ENCODE results near the gene S100P.
"Not testable (repeated sequence)": the region's sequence is repeated elsewhere in the genome, so short reads cannot be mapped to it uniquely, and the experiment has no call there.

The S100P gene

GRCh38 chr4:6673191-6673659 lies 20.5 kb upstream of the S100P start:
- not testable (repeated sequence) for DNase-seq (ENCODE audit: low read depth)

GRCh38 chr4:6673660-6674499 lies 19.8 kb upstream of the S100P start:
- peak; percentile 88 for DNase-seq (ENCODE audit: low read depth)

- peak; percentile 50 for DNase-seq (ENCODE audit: low read depth)
Observed at GRCh38 chr4:6674500-6675149, 19.1 kb upstream of the S100P start.

- no peak for DNase-seq (ENCODE audit: low read depth)
Observed at GRCh38 chr4:6676722-6677558, 16.7 kb upstream of the S100P start.

- DNase-seq (ENCODE audit: low read depth), result no peak
Observed at GRCh38 chr4:6680372-6681034, 13.2 kb upstream of the S100P start.

- DNase-seq (ENCODE audit: low read depth), result no peak
Observed at GRCh38 chr4:6681191-6681590, 12.5 kb upstream of the S100P start.

- DNase-seq (ENCODE audit: low read depth), result no peak
Observed at GRCh38 chr4:6682862-6683590, 10.7 kb upstream of the S100P start.

GRCh38 chr4:6684656-6685055 lies 9.0 kb upstream of the S100P start:
- DNase-seq (ENCODE audit: low read depth), result no peak

GRCh38 chr4:6686104-6686787 lies 7.4 kb upstream of the S100P start:
- DNase-seq (ENCODE audit: low read depth), result no peak

- no peak for DNase-seq (ENCODE audit: low read depth)
Observed at GRCh38 chr4:6687947-6688878, 5.5 kb upstream of the S100P start.

- DNase-seq (ENCODE audit: low read depth), result peak; percentile 63
Observed at GRCh38 chr4:6688879-6689505, 4.7 kb upstream of the S100P start.

- DNase-seq (ENCODE audit: low read depth), result no peak
Observed at GRCh38 chr4:6689506-6689960, 4.1 kb upstream of the S100P start.

- DNase-seq (ENCODE audit: low read depth), result no peak
Observed at GRCh38 chr4:6692379-6692778, 1.3 kb upstream of the S100P start.

GRCh38 chr4:6692806-6693205 lies 872 bp upstream of the S100P start:
- no peak for DNase-seq (ENCODE audit: low read depth)

- DNase-seq (ENCODE audit: low read depth), result no peak
Observed at GRCh38 chr4:6694177-6694901, 661 bp downstream of the S100P start.

- no peak for DNase-seq (ENCODE audit: low read depth)
Observed at GRCh38 chr4:6695660-6696610, 2.3 kb downstream of the S100P start.

- no peak for DNase-seq (ENCODE audit: low read depth)
Observed at GRCh38 chr4:6696611-6697010, 2.9 kb downstream of the S100P start.
